Placental epithelial cell (primary cell): ENCODE data around the gene ADCY9. TPM values are rescaled to one million over a fixed set of nuclear protein-coding genes. Genes with fewer than 3 reads are reported as not detected.

Experiments used
- small RNA-seq: library from RNA; depleted of rRNA; stranded (forward); fragments of <200 nt; gene quantifications from one replicate; pipeline ENCODE3, GENCODE V24; 2012
- total RNA-seq: library from RNA; depleted of rRNA; stranded (reverse); fragments of >200 nt; gene quantifications from 2 replicates; pipeline ENCODE4 v1.2.3, GENCODE V29; 2012

ADCY9 gene
- 23.9 and 34.6 TPM in 2 replicates for total RNA-seq

DNA sequence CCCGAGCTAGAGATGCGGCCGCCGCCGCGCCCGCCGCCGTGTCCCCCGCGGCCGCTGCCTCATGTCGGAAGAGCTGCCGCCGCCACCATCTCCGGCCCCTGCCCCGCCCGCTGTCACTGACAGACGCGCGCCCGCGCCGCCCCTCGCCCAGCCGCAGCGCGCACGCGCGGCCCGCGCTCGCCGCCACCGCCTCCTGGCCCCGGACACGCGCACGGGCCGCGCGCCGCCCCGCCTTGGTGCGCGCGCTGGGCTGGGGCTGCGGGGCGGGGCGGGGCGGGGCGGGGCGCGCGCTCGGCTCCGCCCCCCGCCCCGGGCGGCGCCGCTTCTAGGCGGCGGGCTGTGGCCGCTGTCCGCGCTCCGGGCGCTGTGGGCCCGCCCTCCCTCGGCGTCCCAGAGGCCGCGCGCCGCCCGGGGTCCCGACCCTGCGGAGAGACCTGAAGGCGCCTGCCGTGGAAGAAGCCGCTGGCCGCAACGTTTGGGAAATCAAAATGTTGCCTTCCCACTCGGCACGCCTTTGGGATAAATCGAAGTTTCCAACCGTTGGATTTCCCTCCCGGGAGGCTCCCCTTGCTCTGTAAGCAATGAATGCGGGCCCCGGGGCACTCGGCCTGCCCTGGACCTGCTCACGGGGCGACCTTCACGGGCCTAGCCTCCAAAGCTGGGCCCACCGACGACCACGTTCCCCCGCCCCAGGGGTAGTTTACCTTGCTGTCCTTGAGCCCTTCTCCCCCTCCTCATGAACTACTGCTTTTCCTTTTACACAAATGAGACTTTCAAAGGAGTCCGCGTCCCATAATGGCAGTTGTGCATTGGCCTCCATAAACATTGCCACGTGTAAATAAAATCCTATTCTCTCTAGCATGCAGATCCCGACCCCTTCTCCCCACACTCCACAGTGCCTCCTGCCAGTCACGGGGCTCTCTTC is at the start of gene ADCY9:
Gene ADCY9, minus strand, starts transcription at position 118 of the 925 bp plus-strand sequence. CDS start 1,000 bp downstream, outside the sequence.

Small RNAs within 50 kb of the gene (small RNA-seq; reads per million reads assigned to genes)
- not detected for gene AC009171.1

Other genes starting within 250 kb of the ADCY9 start
- 21.4 and 41.2 TPM in 2 replicates for gene CREBBP, start 235.7 kb downstream of the ADCY9 start, total RNA-seq
- gene SRL, start 125.6 kb upstream of the ADCY9 start, total RNA-seq = not detected in 2 replicates
- gene TFAP4, start 156.6 kb upstream of the ADCY9 start, total RNA-seq = 2.8 and 5.9 TPM in 2 replicates
- 1.5 and 2.0 TPM in 2 replicates for gene GLIS2, start 199.6 kb upstream of the ADCY9 start, total RNA-seq
- gene PAM16, start 234.9 kb upstream of the ADCY9 start, total RNA-seq = 14.9 and 26.5 TPM in 2 replicates